Chondrocyte (in vitro differentiated cells): Measurements from ENCODE around the gene DCUN1D4. TPM values are rescaled to one million over a fixed set of nuclear protein-coding genes. Genes with fewer than 3 reads are reported as not detected.
"Not testable (repeated sequence)": the region's sequence is repeated elsewhere in the genome, so short reads cannot be mapped to it uniquely, and the experiment has no call there.

Experiments
- DNase-seq: peaks from one replicate; pipeline ENCODE4 v3.0.0; 2021; ENCODE audit warnings: mixed read lengths, low spot score
- H3K27ac Mint-ChIP-seq: one replicate; pipeline ENCODE4 v1.8.0; 2021; ENCODE audit warnings: mild to moderate bottlenecking, moderate library complexity, mixed read lengths; ENCODE audit not compliant: unreplicated experiment
- H3K27me3 Mint-ChIP-seq: 2 replicates; pipeline ENCODE4 v1.8.0; 2021; ENCODE audit warnings: low read depth, mixed read lengths
- H3K36me3 Mint-ChIP-seq: 2 replicates; pipeline ENCODE4 v1.8.0; 2021; ENCODE audit warnings: low read depth, mixed read lengths
- H3K4me1 Mint-ChIP-seq: 2 replicates; pipeline ENCODE4 v1.8.0; 2021; ENCODE audit warnings: low read depth, mild to moderate bottlenecking, mixed read lengths
- H3K4me3 Mint-ChIP-seq: one replicate; pipeline ENCODE4 v1.8.0; 2021; ENCODE audit warnings: mild to moderate bottlenecking, moderate library complexity, mixed read lengths; ENCODE audit not compliant: unreplicated experiment
- H3K9me3 Mint-ChIP-seq: 2 replicates; pipeline ENCODE4 v1.8.0; 2021; ENCODE audit warnings: low read depth, mixed read lengths
- total RNA-seq: library from RNA; stranded (reverse); gene quantifications from 3 replicates; pipeline ENCODE4 v1.2.1, GENCODE V29; 2021
- TF ChIP-seq, protein P1 (sequence below): fragments of 200-600 bp; sonication (generic); IDR thresholded peaks from 2 replicates; pipeline ENCODE4 v1.5.0; 2021; ENCODE audit warnings: antibody characterized with exemption, mild to moderate bottlenecking, moderate library complexity

DCUN1D4 gene
- total RNA-seq, 1 donor from 2014 or later = 74.9 TPM

DNA sequence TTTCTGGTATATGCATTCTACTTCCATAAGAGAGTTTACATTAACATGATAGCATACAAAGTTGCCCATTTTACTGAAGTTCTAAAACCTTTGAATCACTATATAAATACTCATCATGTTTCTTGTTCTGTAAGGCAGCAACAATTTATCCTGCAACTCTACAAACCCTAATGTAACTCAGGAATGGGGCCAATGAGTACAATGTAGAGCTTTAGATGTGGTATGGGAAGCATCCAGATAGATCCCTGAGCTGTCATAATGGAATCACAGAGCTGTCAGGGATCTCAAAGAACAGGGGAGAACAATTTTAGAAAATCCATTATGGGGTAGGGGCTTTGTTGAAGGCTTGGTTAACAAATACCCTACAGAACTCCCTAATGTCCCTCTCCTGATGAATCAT, 88.5 kb downstream of the DCUN1D4 start:
- Mint-ChIP-seq H3K36me3 (no peaks in the 10 kb centered on the region), H3K4me3 (no peak overlapping the region), H3K9me3 (no peaks in the 10 kb centered on the region), H3K4me1 (peaks cover 30% of the 10 kb centered on the region), H3K27me3 (peaks cover 9% of the 10 kb centered on the region), H3K27ac (peak overlapping the region; percentile 37)
- no peak for DNase-seq
- TF ChIP-seq, protein P1, sequence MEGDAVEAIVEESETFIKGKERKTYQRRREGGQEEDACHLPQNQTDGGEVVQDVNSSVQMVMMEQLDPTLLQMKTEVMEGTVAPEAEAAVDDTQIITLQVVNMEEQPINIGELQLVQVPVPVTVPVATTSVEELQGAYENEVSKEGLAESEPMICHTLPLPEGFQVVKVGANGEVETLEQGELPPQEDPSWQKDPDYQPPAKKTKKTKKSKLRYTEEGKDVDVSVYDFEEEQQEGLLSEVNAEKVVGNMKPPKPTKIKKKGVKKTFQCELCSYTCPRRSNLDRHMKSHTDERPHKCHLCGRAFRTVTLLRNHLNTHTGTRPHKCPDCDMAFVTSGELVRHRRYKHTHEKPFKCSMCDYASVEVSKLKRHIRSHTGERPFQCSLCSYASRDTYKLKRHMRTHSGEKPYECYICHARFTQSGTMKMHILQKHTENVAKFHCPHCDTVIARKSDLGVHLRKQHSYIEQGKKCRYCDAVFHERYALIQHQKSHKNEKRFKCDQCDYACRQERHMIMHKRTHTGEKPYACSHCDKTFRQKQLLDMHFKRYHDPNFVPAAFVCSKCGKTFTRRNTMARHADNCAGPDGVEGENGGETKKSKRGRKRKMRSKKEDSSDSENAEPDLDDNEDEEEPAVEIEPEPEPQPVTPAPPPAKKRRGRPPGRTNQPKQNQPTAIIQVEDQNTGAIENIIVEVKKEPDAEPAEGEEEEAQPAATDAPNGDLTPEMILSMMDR = no peak

DNA sequence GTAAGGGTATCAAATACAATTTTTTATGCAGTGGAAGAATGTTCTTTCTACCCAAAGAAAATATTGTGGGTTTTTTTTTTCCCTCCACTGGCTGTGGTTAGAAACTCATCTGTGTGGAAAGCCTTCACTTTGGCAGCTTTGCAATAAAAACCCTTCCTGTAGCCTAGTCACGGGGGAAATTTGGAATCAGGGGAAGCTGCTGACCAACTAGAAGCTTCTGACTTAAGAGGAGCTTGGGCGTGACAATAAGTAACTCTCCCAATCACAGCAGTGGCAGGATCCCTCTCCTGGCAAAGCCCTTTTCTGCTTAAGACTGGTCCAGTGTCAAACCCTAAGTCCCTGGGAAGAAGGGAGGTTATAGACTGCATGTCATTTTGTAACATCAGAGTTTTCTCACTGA, 89.3 kb downstream of the DCUN1D4 start:
- H3K36me3 Mint-ChIP-seq = no peaks in the 10 kb centered on the region
- DNase-seq = no peak
- H3K27ac Mint-ChIP-seq = peak overlapping the region; percentile 76

DNA sequence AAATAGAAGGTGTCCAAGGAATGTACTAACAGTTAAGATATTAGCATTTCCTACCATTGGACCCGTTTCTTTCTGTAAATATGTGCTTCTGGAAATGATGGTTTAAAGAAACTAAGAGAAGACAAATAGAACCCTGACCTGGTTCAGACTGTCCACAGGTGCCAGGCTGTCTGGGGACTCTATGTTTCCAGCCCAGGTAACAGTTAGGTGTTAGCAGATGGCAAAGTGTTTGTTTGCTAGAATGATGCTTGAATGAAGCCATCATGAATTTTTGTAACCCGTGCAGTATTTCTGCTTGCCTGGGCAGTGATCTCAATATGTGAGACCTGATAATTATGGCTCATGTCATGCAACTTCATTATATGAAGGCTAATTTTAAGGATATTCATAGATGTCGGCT, 89.7 kb downstream of the DCUN1D4 start:
- Mint-ChIP-seq H3K36me3 (peaks cover under 1% of the 10 kb centered on the region), H3K27ac (peak overlapping the region; percentile 76), H3K4me3 (no peak overlapping the region), H3K4me1 (peaks cover 30% of the 10 kb centered on the region), H3K9me3 (no peaks in the 10 kb centered on the region), H3K27me3 (peaks cover 6% of the 10 kb centered on the region)
- TF ChIP-seq, protein P1 = no peak
- DNase-seq = no peak

More for the DNA sequence above, 89.3 kb downstream of the DCUN1D4 start:
- no peak overlapping the region for H3K4me3 Mint-ChIP-seq
- peaks cover 9% of the 10 kb centered on the region for H3K27me3 Mint-ChIP-seq
- TF ChIP-seq, protein P1 = no peak
- H3K4me1 Mint-ChIP-seq = peaks cover 30% of the 10 kb centered on the region
- no peaks in the 10 kb centered on the region for H3K9me3 Mint-ChIP-seq

DNA sequence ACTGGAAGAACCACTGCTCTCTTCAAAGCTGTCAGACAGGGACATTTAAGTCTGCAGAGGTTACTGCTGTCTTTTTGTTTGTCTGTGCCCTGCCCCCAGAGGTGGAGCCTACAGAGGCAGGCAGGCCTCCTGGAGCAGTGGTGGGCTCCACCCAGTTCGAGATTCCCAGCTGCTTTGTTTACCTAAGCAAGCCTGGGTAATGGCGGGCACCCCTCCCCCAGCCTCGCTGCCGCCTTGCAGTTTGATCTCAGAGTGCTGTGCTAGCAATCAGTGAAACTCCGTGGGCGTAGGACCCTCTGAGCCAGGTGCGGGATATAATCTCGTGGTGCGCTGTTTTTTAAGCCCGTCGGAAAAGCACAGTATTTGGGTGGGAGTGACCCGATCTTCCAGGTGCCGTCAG, 97.5 kb downstream of the DCUN1D4 start:
- H3K9me3 Mint-ChIP-seq, H3K27ac Mint-ChIP-seq, H3K4me3 Mint-ChIP-seq, H3K27me3 Mint-ChIP-seq, H3K36me3 Mint-ChIP-seq, DNase-seq: not testable (repeated sequence)
- peaks cover 22% of the 10 kb centered on the region for H3K4me1 Mint-ChIP-seq

DNA sequence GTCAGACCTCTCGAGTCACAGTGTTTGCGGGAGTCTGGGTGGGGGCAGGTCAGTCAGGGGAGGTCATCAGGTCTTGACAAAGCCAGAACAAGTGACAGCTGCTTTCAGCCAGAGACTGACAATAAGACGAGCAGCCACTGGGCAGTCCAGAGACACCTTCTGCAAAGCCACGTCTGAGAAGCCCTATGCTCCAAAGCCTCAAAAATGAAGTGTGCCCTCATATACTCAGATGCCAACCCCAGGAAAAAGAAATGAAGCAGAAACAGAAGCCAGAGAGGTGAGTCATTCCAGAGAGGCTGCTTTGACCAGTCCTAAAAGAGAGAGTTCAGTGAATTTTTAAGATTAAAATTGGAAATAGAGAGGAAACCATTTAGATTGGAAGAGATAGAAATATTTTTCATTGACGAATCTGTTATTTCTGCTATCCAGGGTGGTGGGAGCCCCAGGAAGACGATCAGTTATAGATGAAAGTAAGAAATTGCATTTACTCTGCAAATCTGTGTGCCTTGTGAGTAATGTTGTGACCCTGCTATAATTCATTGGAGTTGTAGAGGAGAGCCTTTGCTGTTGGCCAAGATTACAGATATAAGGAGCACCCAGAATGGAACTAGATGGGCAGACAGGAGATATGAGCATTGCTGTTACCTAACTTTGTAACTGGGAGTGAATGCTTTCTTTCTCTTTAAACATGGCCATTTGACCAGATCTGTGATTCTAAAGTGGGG, 99.3 kb downstream of the DCUN1D4 start:
- Mint-ChIP-seq H3K36me3 (peaks cover 3% of the 10 kb centered on the region), H3K4me1 (peaks cover 22% of the 10 kb centered on the region), H3K27ac (peak overlapping the region; percentile 10), H3K4me3 (no peak overlapping the region), H3K27me3 (peaks cover 4% of the 10 kb centered on the region), H3K9me3 (peaks cover 3% of the 10 kb centered on the region)
- DNase-seq = no peak
- TF ChIP-seq, protein P1 = no peak

DNA sequence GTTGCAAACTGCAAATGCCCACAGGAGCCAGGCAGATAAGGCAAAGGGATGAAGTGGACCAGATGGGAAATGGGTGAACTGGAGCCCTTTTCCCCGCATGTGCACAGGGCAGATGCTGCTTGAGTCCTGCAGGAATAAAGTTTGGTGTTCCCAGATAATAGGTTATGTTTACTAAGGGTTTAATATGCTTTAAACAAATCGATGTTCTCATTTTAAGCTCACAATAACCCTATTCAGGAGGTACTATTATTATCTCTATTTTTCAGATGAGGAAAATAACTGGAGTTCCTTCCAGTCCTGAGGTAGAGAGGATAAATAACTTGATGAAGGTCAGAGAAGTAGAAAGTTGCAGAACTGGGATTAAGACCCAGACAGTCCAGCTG, 99.9 kb downstream of the DCUN1D4 start:
- Mint-ChIP-seq H3K27ac (no peak overlapping the region), H3K9me3 (peaks cover 6% of the 10 kb centered on the region), H3K27me3 (peaks cover 2% of the 10 kb centered on the region), H3K4me1 (peaks cover 22% of the 10 kb centered on the region), H3K36me3 (peaks cover 2% of the 10 kb centered on the region), H3K4me3 (no peak overlapping the region)
- TF ChIP-seq, protein P1 = no peak
- no peak for DNase-seq
